HEK293 (cell line): ENCODE results near the gene PRDM5.

Source experiments
- CTCF ChIP-seq: fragments of 450-650 bp; formaldehyde crosslinking; IDR thresholded peaks from 2 replicates; pipeline ENCODE4 v1.5.1; 2016; ENCODE audit warnings: missing biosample characterization, missing genetic modification characterization
- ZNF654 ChIP-seq: fragments of 450-650 bp; formaldehyde crosslinking; IDR thresholded peaks from 2 replicates; pipeline ENCODE4 v1.5.1; 2016; ENCODE audit warnings: low read depth, missing biosample characterization, missing genetic modification characterization

- no peak for TF ChIP-seq CTCF (tag by site-specific recombination)
- TF ChIP-seq ZNF654 (tag by site-specific recombination): no peak
Measured at GRCh38 chr4:120821029-120821428, 101.5 kb downstream of the PRDM5 start.
